Kasumi-1 (cell line): ENCODE data around the gene AMIGO2.

Source experiments
- DNase-seq, 2 experiments: peaks; one replicate each; lab custom pipeline; 2025; lab: John Stamatoyannopoulos, UW

Gene AMIGO2

DNA sequence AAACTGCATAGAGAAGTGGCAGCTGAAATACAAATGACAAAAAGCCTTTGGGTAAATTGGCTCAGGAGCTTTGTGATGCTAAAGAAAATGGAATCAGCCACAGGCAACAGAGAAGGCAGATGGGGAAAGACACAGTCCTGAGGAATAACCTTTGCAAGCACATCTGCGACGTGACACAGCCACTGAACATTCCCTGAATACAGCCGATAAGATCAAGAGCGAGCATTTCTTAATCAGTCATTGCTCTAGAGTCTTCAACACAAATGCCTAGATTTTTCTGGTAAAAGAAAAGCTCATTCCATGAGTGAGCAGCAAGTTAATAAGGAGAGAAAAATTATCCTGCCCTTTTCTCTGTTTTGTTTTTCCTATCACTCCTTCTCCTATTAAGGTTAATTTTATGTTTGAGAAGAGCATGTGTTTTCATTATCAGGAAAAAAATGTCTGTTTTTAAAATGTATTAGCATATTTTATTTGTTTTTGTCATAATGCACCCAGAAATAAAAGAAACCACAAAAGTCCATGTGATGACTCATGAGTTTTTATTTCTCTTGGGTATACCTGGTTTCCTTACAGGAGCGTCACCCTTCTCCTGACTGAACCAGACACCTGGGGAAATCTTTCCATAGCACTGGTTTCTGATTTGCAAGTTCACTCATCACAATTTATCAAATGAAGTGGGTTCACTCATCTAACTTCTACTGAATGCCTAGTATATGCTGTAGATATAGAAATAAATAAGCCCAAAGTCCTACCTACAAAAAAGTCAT, 45.8 kb downstream of the AMIGO2 start:
- DNase-seq = no peak

GRCh38 chr12:47033081-47033480, 46.7 kb downstream of the AMIGO2 start:
- DNase-seq = no peak

- peak; percentile 77 to 86 for DNase-seq
Measured at GRCh38 chr12:47032644-47033043, 47.1 kb downstream of the AMIGO2 start.

DNA sequence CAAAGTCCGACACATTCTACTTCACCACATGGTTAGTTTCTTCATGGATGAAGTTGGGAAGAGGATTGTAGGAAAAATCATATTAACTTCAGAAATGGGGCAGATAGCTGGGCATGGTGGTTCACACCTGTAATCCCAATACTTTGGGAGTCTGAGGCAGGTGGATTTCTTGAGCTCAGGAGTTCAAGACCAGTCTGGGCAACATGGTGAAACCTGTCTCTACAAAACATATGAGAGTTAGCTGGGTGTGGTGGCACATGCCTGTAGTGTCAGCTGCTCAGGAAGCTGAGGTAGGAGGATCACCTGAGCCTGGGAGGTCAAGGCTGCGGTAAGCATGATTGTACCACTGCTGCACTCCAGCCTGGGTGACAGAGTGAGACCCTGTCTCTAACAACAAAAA, 49.9 kb downstream of the AMIGO2 start:
- no peak for DNase-seq

- no peak for DNase-seq
Measured at GRCh38 chr12:47028981-47029708, 50.6 kb downstream of the AMIGO2 start.

GRCh38 chr12:47028186-47028585, 51.6 kb downstream of the AMIGO2 start:
- DNase-seq = no peak
